IPS DF 6.9 (cell line): ENCODE data around the gene PAQR5.
A peak's percentile ranks its signal among the peaks of the same experiment; 100 is the strongest.
"Not testable (repeated sequence)": the region's sequence is repeated elsewhere in the genome, so short reads cannot be mapped to it uniquely, and the experiment has no call there.

Experiments
- DNase-seq: peaks from one replicate; pipeline ENCODE4 v3.0.0-alpha.2; 2013; ENCODE audit warnings: low read depth, low spot score
- H3K27ac ChIP-seq: one replicate; pipeline ENCODE4 v1.5.1; 2013; ENCODE audit warnings: low read length, control low read depth
- H3K27me3 ChIP-seq: 2 replicates; pipeline ENCODE4 v1.6.1; 2013; ENCODE audit warnings: mild to moderate bottlenecking, low read length; ENCODE audit not compliant: control insufficient read depth, insufficient read depth
- H3K36me3 ChIP-seq: 2 replicates; pipeline ENCODE4 v1.6.1; 2013; ENCODE audit warnings: low read length; ENCODE audit not compliant: control insufficient read depth, insufficient read depth
- H3K4me1 ChIP-seq: 2 replicates; pipeline ENCODE4 v1.6.1; 2013; ENCODE audit warnings: low read length; ENCODE audit not compliant: control insufficient read depth, insufficient read depth
- H3K4me3 ChIP-seq: 2 replicates; pipeline ENCODE4 v1.5.1; 2013; ENCODE audit warnings: mild to moderate bottlenecking, low read length
- H3K9me3 ChIP-seq: 2 replicates; pipeline ENCODE4 v1.6.1; 2013; ENCODE audit warnings: low read length, inconsistent platforms; ENCODE audit not compliant: control insufficient read depth, insufficient read depth
- WGBS: extraction: QIAGEN DNeasy Blood & Tissue Kit; methylation state at CpG from one replicate; pipeline ENCODE4 v1.1.7; 2013; ENCODE audit warnings: mixed read lengths, missing lambda C conversion rate; ENCODE audit not compliant: insufficient read length, insufficient coverage; 5-methylcytosine and 5-hydroxymethylcytosine counted together

The PAQR5 gene

GRCh38 chr15:69337138-69337537 lies 38.4 kb downstream of the PAQR5 start:
- Histone ChIP-seq H3K9me3 (no peaks in the 10 kb centered on the region), H3K4me3 (no peak overlapping the region), H3K36me3 (no peaks in the 10 kb centered on the region), H3K27me3 (no peaks in the 10 kb centered on the region), H3K4me1 (no peaks in the 10 kb centered on the region), H3K27ac (no peak overlapping the region)
- DNase-seq, result no peak
- WGBS, result no CpG with 5 or more reads among the region's 1 CpG

- H3K27me3 ChIP-seq, result no peaks in the 10 kb centered on the region
- WGBS, result no CpG with 5 or more reads among the region's 8 CpGs
- H3K4me3 ChIP-seq, result no peak overlapping the region
- H3K9me3 ChIP-seq, result no peaks in the 10 kb centered on the region; the same call in 1 of the 2 replicates
- peaks cover 5% of the 10 kb centered on the region for H3K4me1 ChIP-seq
- no peak for DNase-seq
- H3K36me3 ChIP-seq, result no peaks in the 10 kb centered on the region
- H3K27ac ChIP-seq, result no peak overlapping the region
Observed at GRCh38 chr15:69338535-69339213, 40.0 kb downstream of the PAQR5 start.

GRCh38 chr15:69339214-69339543 lies 40.5 kb downstream of the PAQR5 start:
- not testable (repeated sequence) for H3K27me3 ChIP-seq, H3K36me3 ChIP-seq, DNase-seq, H3K27ac ChIP-seq, H3K9me3 ChIP-seq, H3K4me1 ChIP-seq, H3K4me3 ChIP-seq
- no CpG with 5 or more reads among the region's 6 CpGs for WGBS

- H3K27ac ChIP-seq, result no peak overlapping the region
- no peaks in the 10 kb centered on the region; the same call in 1 of the 2 replicates for H3K9me3 ChIP-seq
- no peak for DNase-seq
- H3K36me3 ChIP-seq, result no peaks in the 10 kb centered on the region
- no peak overlapping the region for H3K4me3 ChIP-seq
- H3K27me3 ChIP-seq, result no peaks in the 10 kb centered on the region
- no CpG with 5 or more reads among the region's 7 CpGs for WGBS
- H3K4me1 ChIP-seq, result peaks cover 7% of the 10 kb centered on the region
Observed at GRCh38 chr15:69340243-69340900, 41.7 kb downstream of the PAQR5 start.

GRCh38 chr15:69341356-69341755 lies 42.6 kb downstream of the PAQR5 start:
- Histone ChIP-seq H3K36me3 (no peaks in the 10 kb centered on the region), H3K9me3 (no peaks in the 10 kb centered on the region; the same call in 1 of the 2 replicates), H3K4me1 (peaks cover 7% of the 10 kb centered on the region), H3K27me3 (no peaks in the 10 kb centered on the region), H3K27ac (no peak overlapping the region), H3K4me3 (no peak overlapping the region)
- no peak for DNase-seq
- no CpG with 5 or more reads among the region's 3 CpGs for WGBS

GRCh38 chr15:69342460-69343076 lies 43.9 kb downstream of the PAQR5 start:
- Histone ChIP-seq H3K27me3 (no peaks in the 10 kb centered on the region), H3K4me3 (no peak overlapping the region; the same call in 1 of the 2 replicates), H3K4me1 (peaks cover 7% of the 10 kb centered on the region), H3K9me3 (no peaks in the 10 kb centered on the region; the same call in 1 of the 2 replicates), H3K27ac (peak overlapping the region; percentile 69), H3K36me3 (no peaks in the 10 kb centered on the region)
- DNase-seq, result no peak
- no CpG with 5 or more reads among the region's 3 CpGs for WGBS

GRCh38 chr15:69343133-69343532 lies 44.4 kb downstream of the PAQR5 start:
- H3K27ac ChIP-seq, result peak overlapping the region; percentile 69
- no peak overlapping the region for H3K4me3 ChIP-seq
- no peaks in the 10 kb centered on the region; the same call in 1 of the 2 replicates for H3K9me3 ChIP-seq
- peaks cover 7% of the 10 kb centered on the region for H3K4me1 ChIP-seq
- no peak for DNase-seq
- no CpG with 5 or more reads among the region's 2 CpGs for WGBS
- H3K27me3 ChIP-seq, result no peaks in the 10 kb centered on the region
- no peaks in the 10 kb centered on the region for H3K36me3 ChIP-seq

GRCh38 chr15:69344238-69344637 lies 45.5 kb downstream of the PAQR5 start:
- Histone ChIP-seq H3K4me1 (peaks cover 7% of the 10 kb centered on the region), H3K27me3 (no peaks in the 10 kb centered on the region), H3K36me3 (no peaks in the 10 kb centered on the region), H3K9me3 (no peaks in the 10 kb centered on the region; the same call in 1 of the 2 replicates), H3K27ac (no peak overlapping the region), H3K4me3 (no peak overlapping the region)
- no peak for DNase-seq
- WGBS, result no CpG with 5 or more reads among the region's 2 CpGs

GRCh38 chr15:69346112-69346511 lies 47.4 kb downstream of the PAQR5 start:
- WGBS, result no CpG with 5 or more reads among the region's 5 CpGs
- Histone ChIP-seq H3K27ac (no peak overlapping the region), H3K4me1 (peaks cover 7% of the 10 kb centered on the region), H3K36me3 (no peaks in the 10 kb centered on the region), H3K4me3 (no peak overlapping the region), H3K27me3 (no peaks in the 10 kb centered on the region), H3K9me3 (no peaks in the 10 kb centered on the region; the same call in 1 of the 2 replicates)
- DNase-seq, result no peak

GRCh38 chr15:69351333-69351732 lies 52.6 kb downstream of the PAQR5 start:
- Histone ChIP-seq H3K36me3 (no peaks in the 10 kb centered on the region), H3K27ac (no peak overlapping the region), H3K4me1 (no peaks in the 10 kb centered on the region), H3K27me3 (no peaks in the 10 kb centered on the region), H3K4me3 (no peak overlapping the region), H3K9me3 (no peaks in the 10 kb centered on the region)
- DNase-seq, result no peak
- no CpG with 5 or more reads among the region's 4 CpGs for WGBS
